KG1 (cell line): ENCODE measurements around the gene MFRP.

ENCODE experiments used
- DNase-seq: peaks from one replicate; lab custom pipeline; 2025; lab: John Stamatoyannopoulos, UW

MFRP gene

GRCh38 chr11:119359365-119360214, 13.1 kb upstream of the MFRP start:
- DNase-seq = peak; percentile 47

GRCh38 chr11:119357074-119357473, 10.6 kb upstream of the MFRP start:
- DNase-seq = no peak

- DNase-seq = peak; percentile 83
Measured at GRCh38 chr11:119356349-119357031, 10.0 kb upstream of the MFRP start.

DNA sequence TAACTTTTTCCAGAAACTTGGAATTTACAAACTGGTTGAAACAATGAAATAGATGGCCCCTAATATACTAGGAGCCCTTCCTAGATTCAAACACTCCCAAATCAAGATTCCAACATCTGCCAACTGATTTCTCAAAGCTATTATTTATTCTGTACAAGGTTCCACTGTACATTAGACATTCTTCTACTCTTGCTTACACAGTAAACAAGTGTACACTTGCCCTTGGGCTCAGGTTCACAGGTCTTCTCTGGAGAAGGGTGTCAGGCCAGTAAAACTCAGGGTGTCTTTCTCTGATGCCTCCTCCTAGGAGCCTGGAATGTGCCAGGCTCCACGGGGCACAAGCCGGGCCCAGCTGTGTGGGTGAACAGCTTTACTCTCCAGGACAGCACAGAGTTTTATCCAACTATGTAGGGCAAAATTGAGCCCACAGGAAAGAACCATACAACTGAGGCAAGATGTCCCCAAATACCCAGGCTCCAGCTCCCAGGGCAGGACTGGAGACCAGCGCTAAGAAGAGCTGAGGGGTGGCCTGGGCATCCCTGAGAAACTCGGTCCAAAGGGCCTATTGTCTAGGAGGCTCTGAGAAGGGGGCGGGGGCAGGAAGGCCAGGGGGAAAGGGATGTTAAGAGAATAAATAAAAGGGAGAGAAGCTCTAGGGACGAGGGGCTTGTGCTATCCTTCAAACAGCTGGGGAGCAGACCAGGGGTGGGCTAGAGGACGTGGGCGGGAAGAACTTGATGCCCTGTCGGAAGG, 8.8 kb upstream of the MFRP start:
- DNase-seq = no peak

DNA sequence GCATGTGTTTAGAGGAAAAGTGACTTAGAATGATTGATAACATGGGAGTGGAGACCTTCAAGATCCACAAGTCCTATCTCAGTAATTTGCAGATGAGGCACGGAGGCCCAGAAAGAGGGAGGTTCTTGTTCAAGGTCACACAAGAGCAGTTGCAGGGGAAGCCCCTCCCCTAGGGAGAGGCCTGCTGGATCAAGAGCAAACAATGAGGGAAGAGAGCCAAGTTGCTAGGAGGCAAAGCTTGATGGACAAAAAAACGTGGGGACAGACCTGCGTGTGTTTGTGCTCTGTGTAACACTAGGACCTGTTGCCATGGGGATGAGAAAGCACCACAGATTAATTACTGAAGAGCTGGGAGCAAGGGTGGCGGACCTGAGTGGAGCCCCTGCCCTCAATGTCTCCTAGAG, 6.4 kb upstream of the MFRP start:
- no peak for DNase-seq

DNA sequence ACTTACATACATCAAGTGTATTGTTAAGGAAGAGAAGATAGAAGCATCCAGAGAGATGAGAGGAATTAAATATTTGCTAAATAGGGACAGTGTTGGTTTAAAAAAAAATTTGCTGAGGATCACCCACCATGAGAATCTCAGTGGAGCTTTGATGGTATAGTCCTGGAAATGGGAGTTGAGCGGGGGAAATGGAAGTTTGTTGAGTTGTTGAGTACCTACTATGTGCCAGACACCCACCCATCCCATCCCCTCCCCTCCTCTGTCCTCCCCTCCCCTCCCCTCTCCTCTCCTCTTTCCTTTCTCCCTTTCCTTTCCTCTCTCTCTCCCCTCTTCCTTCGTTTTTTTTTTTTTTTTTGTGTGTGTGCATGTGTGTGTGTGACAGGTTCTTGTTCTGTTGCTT, 4.7 kb upstream of the MFRP start:
- no peak for DNase-seq

DNA sequence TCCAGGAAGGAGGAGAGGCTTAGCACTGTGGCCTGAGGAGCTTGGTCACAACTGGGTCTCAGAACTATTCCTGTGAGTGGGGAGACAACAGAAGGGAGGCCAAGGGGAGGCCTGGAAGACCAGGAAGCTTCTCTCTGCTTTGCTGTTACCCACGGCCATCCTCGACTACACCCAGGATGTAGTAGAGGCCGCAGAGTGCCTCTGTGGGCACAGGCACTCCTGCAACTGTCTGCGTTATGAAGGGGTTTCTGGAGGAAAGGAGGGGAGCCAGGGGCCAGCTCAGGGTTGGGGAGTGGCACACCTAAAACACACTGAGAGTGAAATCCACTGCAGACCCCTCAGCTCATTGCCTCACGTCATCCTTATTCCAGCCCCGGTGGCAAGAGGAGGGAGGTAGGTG, 3.8 kb upstream of the MFRP start:
- DNase-seq = no peak

DNA sequence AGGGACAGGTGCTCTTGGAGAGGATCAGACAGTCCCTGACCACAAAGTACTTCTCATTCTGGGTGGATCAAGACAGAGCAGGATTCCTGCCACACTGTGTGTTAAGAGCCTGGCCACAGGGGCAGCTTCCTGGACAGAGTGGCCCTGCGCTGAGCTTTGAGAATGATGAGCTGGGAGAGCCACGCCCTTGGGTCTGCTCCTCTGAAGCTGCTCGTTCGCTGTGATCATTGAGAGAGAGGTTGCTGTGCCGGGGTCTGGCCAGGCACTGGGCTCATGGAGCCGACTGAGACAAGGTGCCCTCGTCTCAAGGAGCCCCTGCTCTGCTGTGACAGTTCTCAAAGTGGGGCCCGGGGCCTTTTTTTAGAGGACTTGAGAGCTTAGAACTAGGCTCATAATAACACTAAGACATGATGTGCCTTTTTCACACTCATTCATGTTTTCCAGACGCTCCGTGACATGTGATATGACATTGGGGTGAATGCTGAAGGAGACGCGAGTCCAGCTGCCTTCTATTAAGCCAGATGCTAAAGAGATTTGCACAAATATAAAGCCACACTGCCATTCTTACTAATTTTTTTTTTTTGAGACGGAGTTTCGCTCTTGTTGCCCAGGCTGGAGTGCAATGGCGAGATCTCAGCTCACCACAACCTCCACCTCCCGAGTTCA, 1.6 kb upstream of the MFRP start:
- no peak for DNase-seq

DNA sequence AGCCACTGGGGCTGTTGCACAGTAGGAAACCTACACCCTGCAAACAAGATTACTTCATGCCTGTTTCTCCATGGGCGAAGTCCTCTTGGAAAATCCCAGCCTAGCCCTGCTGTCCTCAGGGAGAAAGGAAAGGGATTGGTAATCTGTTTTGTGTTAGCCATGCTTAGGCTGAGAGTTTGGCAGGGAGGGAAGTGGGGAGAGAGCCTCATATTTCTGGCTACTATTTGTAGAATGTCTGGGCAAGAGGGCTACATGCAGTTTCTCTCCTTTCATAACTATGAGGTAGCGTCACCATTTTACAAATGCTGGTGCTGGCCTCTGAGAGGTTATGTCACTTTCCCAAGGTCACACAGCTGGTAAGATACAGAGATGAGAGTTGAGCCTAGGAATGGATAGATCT, 737 bp upstream of the MFRP start:
- DNase-seq = no peak

DNA sequence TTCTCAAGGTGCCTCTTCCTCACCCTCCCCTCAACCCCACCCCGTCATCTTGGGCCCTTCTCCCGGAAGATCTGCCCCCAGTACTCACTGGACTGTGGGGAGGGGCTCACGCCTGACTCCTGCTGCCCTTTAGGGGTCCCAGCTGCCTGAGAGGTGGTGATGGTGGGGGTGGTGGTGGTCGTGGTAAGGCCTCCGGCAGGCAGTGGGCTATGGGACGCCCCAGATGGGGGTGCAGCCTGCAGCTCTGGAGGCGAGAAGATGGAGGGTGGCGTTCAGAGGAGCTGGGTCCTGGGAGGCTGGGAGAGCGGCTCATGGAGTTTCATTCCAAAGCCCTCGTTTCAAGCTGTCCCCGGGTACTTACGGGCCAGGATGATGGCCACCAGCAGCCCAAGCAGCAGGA, 820 bp downstream of the MFRP start:
- DNase-seq = no peak

- DNase-seq = no peak
Measured at GRCh38 chr11:119344291-119345010, 2.1 kb downstream of the MFRP start.

GRCh38 chr11:119343726-119344125, 2.8 kb downstream of the MFRP start:
- DNase-seq = no peak

DNA sequence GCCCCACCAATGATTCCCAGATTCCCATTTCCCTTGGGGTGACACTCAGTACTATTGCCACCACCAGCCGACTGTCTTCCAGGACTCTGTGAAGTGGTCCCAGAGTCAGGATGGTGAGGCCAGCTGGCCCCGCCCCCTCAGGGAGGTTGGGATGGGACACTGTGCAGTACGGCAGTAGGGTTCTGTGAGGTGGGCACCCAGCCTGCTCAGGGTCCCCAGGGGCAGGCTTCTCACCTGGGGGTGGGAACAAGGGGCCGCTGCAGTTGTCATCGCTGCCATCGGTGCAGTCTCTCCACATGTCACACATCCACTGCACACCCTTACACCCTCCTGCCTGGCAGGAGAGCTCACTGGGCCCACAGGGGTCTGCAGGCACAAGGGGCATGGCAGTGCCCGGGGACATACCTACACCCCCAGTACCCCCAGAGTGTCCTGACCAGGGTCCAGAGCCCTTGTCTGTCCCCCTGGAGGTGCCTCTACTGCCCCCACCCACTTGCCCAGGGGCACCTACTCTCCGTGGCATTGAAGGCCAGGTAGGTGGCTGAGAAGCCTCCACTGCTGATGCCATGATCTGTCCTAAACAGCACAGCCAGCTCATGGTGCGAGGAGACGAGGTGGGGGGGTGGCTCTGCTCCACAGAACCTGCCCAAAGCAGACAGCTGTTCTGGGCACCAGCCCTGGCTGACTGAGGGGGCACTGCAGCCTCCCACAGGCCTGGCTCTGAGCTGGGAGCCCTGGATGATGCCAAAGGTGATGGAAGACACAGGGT, 4.0 kb downstream of the MFRP start:
- DNase-seq = no peak

- DNase-seq = no peak
Measured at GRCh38 chr11:119342023-119342300, 4.5 kb downstream of the MFRP start.

DNA sequence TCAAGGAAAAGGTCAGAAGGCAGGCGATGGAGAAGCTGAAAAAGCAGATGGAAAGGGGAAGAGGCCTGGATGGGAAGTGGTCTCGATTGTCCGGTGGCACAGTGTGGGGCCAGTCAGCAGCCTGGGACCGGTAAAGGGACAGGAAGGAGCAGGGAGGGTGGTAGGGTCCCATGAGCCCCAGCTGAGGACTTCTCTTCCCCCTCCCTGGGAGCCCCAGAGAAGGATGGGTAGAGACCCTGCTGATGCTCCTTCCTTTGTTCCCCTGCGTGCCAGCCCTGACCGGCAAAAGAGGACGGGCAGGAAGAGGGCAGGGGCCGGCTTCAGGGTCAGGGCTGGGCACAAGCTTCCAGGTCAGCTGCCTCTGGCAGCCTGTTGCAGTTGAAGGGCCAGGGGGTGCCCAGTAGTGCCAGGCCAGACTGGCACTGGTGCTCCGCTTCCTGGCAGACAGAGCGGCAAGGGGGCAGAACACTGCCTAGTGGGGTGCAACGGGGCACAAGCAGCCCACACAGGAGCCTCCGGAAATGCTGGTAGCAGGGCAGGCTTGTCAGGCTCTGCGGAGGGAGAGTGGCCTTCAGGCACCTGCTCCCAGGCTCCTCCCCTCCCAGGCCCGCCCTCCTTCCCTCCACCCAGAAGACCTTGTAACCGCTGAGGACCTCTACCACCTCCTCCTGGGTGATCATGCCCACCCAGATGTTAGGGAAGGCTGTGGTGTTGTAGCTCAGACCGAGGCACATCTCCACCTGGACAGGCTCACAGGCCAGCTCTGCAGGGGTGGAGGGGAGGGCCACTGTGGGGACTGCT, 5.1 kb downstream of the MFRP start:
- no peak for DNase-seq

GRCh38 chr11:119340335-119341221, 5.9 kb downstream of the MFRP start, which contains the start of gene C1QTNF5:
Gene C1QTNF5, minus strand, starts transcription at chr11:119340883. Its CDS starts 486 bp downstream, at chr11:119340397.
- DNase-seq = no peak

GRCh38 chr11:119339589-119340334, 6.7 kb downstream of the MFRP start:
- DNase-seq = no peak

GRCh38 chr11:119338965-119339588, 7.4 kb downstream of the MFRP start:
- DNase-seq = no peak
